Mucosa of descending colon (tissue), 3 donors: ENCODE data around the gene LRRTM4. TPM values are rescaled to one million over a fixed set of nuclear protein-coding genes. Genes with fewer than 3 reads are reported as not detected.
A peak's percentile ranks its signal among the peaks of the same experiment; 100 is the strongest.

Experiments
- ATAC-seq: fragments of 200-7000 bp; cut with Tn5 transposase; one replicate; pipeline ENCODE4 v1.9.1; 2020; ENCODE audit warnings: mild to moderate bottlenecking, moderate library complexity
- DNase-seq, 3 donors: peaks; one replicate each; pipeline ENCODE4 v3.0.0-alpha.2; 2020
- H3K36me3 ChIP-seq: fragments of 200-600 bp; one replicate; pipeline ENCODE4 v1.8.0; 2021; ENCODE audit warnings: low read depth, mild to moderate bottlenecking
- H3K4me1 ChIP-seq: fragments of 200-600 bp; one replicate; pipeline ENCODE4 v1.8.0; 2021; ENCODE audit warnings: low read depth, mild to moderate bottlenecking
- H3K4me3 ChIP-seq: fragments of 200-600 bp; one replicate; pipeline ENCODE4 v1.8.0; 2021; ENCODE audit warnings: mild to moderate bottlenecking
- H3K9me3 ChIP-seq: fragments of 200-600 bp; one replicate; pipeline ENCODE4 v1.8.0; 2021; ENCODE audit warnings: mild to moderate bottlenecking
- CTCF ChIP-seq: fragments of 200-600 bp; IDR thresholded peaks from one replicate; pipeline ENCODE4 v1.8.0; 2022; ENCODE audit warnings: antibody characterized with exemption, mild to moderate bottlenecking
- intact Hi-C, 2 donors: fragments of 100-400 bp; cut with DNase I in 1 of 2; cut with micrococcal nuclease in 1 of 2; formaldehyde crosslinking; loops; one replicate each; pipeline versions ENCODE4 v1.11.0 to v1.11.1; 2022; cut with DNase I, micrococcal nuclease
- total RNA-seq, 3 donors: library from RNA; stranded (reverse); fragmentation: NEBNext Ultra II Directional in 2 of 3; extraction: Animal tissue kit (Norgen Biotek cat#: 25700) in 2 of 3; gene quantifications; one replicate each; pipeline versions ENCODE4 v1.2.1 to v1.2.4, GENCODE V29; 2021 to 2023
- donor health status: DM: no; HTN: no; CAD: no; lungs with moderate emphysema.
- donor health status: DM: no; HTN: no; CAD: no.
- donor health status: DM: no; HTN: yes; CAD: no.

LRRTM4 gene
- total RNA-seq, 3 donors from 2014 or later: 0.41 to 1.4 TPM; not detected in 1

GRCh38 chr2:76975752-76976151, 546.4 kb downstream of the LRRTM4 start:
- H3K36me3 ChIP-seq: no peaks in the 10 kb centered on the region
- no peaks in the 10 kb centered on the region for H3K4me1 ChIP-seq
- DNase-seq: no peak
- no peak overlapping the region for H3K4me3 ChIP-seq
- no peak for ATAC-seq
- intact Hi-C loops: no loop called here
- no peaks in the 10 kb centered on the region for H3K9me3 ChIP-seq
- TF ChIP-seq CTCF: no peak

- Histone ChIP-seq H3K9me3 (no peaks in the 10 kb centered on the region), H3K4me1 (no peaks in the 10 kb centered on the region), H3K36me3 (no peaks in the 10 kb centered on the region), H3K4me3 (no peak overlapping the region)
- DNase-seq (no peak), ATAC-seq (no peak)
- intact Hi-C loops: no loop called here
- no peak for TF ChIP-seq CTCF
Measured at GRCh38 chr2:76973610-76974009, 548.6 kb downstream of the LRRTM4 start.

GRCh38 chr2:76965772-76966171, 556.4 kb downstream of the LRRTM4 start:
- ATAC-seq: no peak
- H3K4me3 ChIP-seq: no peak overlapping the region
- intact Hi-C loops: no loop called here
- H3K4me1 ChIP-seq: no peaks in the 10 kb centered on the region
- H3K9me3 ChIP-seq: no peaks in the 10 kb centered on the region
- no peaks in the 10 kb centered on the region for H3K36me3 ChIP-seq
- no peak for TF ChIP-seq CTCF
- no peak for DNase-seq

- intact Hi-C loops: no loop called here
- H3K9me3 ChIP-seq: no peaks in the 10 kb centered on the region
- TF ChIP-seq CTCF: no peak
- H3K4me3 ChIP-seq: no peak overlapping the region
- no peaks in the 10 kb centered on the region for H3K4me1 ChIP-seq
- ATAC-seq: no peak
- no peaks in the 10 kb centered on the region for H3K36me3 ChIP-seq
- DNase-seq: no peak
Measured at GRCh38 chr2:76958749-76959148, 563.4 kb downstream of the LRRTM4 start.

GRCh38 chr2:76953733-76954347, 568.3 kb downstream of the LRRTM4 start:
- peak in 1 of 3 donors; percentile 60 for DNase-seq
- TF ChIP-seq CTCF: peak; percentile 32
- Histone ChIP-seq H3K4me1 (no peaks in the 10 kb centered on the region), H3K9me3 (no peaks in the 10 kb centered on the region), H3K4me3 (no peak overlapping the region), H3K36me3 (no peaks in the 10 kb centered on the region)
- intact Hi-C loops: no loop called here
- ATAC-seq: peak; percentile 70

- DNase-seq (no peak), ATAC-seq (no peak)
- Histone ChIP-seq H3K36me3 (no peaks in the 10 kb centered on the region), H3K9me3 (no peaks in the 10 kb centered on the region), H3K4me1 (no peaks in the 10 kb centered on the region), H3K4me3 (no peak overlapping the region)
- TF ChIP-seq CTCF: no peak
- intact Hi-C loops: no loop called here
Measured at GRCh38 chr2:76946631-76947145, 575.5 kb downstream of the LRRTM4 start.
